ENCODE measurements around the gene KRTAP10-11. TPM values are rescaled to one million over a fixed set of nuclear protein-coding genes. Genes with fewer than 3 reads are reported as not detected.

Gene KRTAP10-11
- total and polyA plus RNA-seq, 8 donors, result not detected

DNA sequence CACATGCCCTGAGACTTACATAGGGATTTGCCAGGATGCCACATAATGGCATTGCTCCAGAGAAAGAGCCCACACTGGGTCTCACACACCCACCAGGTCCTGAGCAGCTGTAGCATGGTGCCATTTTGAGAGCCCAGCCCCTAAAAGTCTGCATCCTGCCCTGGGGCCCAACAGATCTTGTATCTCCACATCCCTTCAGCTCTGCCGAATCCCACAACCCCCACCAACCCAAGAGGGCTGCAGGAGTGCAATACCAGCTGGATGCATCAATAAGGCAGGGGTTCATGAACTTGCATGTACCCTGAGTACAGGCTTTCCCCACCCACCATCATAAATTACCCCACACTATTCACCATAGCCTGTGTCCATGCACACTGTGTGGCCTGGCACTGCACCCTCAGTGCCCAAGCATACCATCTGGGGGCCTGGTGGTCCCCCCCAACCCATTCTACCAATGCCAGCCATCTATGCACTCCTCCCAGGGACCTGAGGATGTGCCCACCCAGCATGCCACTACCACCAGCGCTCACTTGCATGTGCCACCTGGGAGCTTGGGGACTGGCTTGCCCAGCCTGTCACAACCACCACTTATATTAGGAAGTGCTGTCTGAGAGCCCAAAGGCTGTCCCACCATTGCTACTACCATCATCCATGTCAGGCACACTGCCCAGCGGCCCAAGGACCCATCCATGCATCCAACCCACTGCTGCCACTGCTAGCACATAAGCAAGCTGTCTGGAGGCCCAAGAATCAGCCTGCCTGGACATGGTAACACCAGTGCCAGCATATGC, 24.6 kb downstream of the KRTAP10-11 start:
- peaks cover 0 to 7% of the 10 kb centered on the region in 2 donors for H3K27me3 ChIP-seq
- no peak for ATAC-seq
- no peak overlapping the region for H3K4me3 ChIP-seq
- TF ChIP-seq, protein P1, sequence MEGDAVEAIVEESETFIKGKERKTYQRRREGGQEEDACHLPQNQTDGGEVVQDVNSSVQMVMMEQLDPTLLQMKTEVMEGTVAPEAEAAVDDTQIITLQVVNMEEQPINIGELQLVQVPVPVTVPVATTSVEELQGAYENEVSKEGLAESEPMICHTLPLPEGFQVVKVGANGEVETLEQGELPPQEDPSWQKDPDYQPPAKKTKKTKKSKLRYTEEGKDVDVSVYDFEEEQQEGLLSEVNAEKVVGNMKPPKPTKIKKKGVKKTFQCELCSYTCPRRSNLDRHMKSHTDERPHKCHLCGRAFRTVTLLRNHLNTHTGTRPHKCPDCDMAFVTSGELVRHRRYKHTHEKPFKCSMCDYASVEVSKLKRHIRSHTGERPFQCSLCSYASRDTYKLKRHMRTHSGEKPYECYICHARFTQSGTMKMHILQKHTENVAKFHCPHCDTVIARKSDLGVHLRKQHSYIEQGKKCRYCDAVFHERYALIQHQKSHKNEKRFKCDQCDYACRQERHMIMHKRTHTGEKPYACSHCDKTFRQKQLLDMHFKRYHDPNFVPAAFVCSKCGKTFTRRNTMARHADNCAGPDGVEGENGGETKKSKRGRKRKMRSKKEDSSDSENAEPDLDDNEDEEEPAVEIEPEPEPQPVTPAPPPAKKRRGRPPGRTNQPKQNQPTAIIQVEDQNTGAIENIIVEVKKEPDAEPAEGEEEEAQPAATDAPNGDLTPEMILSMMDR (IDR thresholded peaks at IDR 0.05), result no peak
- H3K4me1 ChIP-seq, result no peaks in the 10 kb centered on the region
- no peaks in the 10 kb centered on the region for H3K36me3 ChIP-seq
- no peak overlapping the region for H3K27ac ChIP-seq
- H3K9me3 ChIP-seq, result peaks cover 0 to 27% of the 10 kb centered on the region in 2 donors
- intact Hi-C loops (cut with DNase I), result no loop called here
- DNase-seq, result no peak

DNA sequence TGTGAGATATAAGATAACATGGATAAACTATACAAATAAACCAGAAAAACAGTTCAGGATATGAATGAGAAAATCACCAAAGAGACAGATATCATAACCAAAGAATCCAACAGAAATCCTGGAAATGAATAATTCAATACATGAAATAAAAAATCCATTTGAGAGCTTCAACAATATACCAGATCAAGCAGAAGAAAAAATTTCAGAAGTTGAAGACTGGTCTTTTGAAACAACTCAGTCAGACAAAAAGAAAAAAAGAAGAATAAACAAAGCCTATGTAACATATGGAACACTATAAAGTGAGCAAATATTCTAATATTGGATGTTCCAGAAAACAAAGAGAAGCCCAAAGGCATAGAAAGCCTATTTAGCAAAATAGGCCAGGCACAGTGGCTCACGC, 25.7 kb downstream of the KRTAP10-11 start:
- DNase-seq, result no peak

DNA sequence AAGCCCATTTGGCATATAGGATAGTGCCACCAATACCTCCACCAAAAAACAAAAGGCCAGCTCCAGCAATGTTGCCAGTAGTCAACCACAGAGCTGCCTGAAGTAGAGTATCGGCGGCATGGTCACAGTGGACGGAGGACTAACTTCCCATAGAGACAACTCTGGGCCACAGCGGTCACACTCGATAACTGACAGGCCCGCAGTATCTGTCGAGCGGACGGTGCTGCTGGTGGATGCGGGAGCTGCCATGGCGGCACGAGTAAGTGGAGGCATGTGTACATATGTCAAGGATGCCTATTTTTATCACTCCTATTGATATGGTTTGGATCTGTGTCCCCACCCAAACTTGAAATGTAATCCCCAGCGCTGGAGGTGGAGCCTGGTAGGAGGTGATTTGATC, 31.7 kb downstream of the KRTAP10-11 start:
- TF ChIP-seq, protein P1 (IDR thresholded peaks at IDR 0.05), result no peak

More for the DNA sequence above, 25.7 kb downstream of the KRTAP10-11 start:
- TF ChIP-seq, protein P1 (IDR thresholded peaks at IDR 0.05), result no peak
- H3K4me3 ChIP-seq, result no peak overlapping the region
- no peak for ATAC-seq
- H3K36me3 ChIP-seq, result no peaks in the 10 kb centered on the region
- no peak overlapping the region for H3K27ac ChIP-seq
- peaks cover 0 to 7% of the 10 kb centered on the region in 2 donors for H3K27me3 ChIP-seq
- H3K9me3 ChIP-seq, result peaks cover 0 to 27% of the 10 kb centered on the region in 2 donors
- H3K4me1 ChIP-seq, result no peaks in the 10 kb centered on the region
- intact Hi-C loops (cut with DNase I), result no loop called here

DNA sequence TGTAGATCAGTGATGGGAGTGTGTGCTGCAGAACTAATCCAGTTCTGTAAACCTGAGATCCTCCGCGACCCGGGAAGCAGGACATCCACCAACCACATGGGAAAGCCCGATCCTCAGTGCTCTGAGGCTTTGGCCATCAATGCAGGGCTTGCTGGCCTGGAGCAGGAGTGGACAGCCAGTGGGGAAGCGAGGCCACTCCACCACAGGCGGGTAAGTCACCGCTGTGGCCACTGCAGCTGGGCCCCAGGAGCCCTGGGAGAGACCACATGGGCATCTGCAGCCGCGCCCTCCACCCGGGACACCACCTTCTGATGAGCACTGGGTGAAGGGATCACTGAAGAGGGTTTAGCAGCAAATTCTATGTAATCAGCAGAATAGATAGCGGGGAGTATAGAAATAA, 34.9 kb downstream of the KRTAP10-11 start:
- ATAC-seq, result no peak
- Histone ChIP-seq H3K27ac (no peak overlapping the region), H3K36me3 (no peaks in the 10 kb centered on the region), H3K27me3 (peaks cover 0 to 6% of the 10 kb centered on the region in 2 donors), H3K4me1 (no peaks in the 10 kb centered on the region), H3K9me3 (no peaks in the 10 kb centered on the region), H3K4me3 (no peak overlapping the region)
- TF ChIP-seq, protein P1 (IDR thresholded peaks at IDR 0.05), result no peak
- no peak for DNase-seq
- intact Hi-C loops (cut with DNase I), result no loop called here

More for the DNA sequence above, 31.7 kb downstream of the KRTAP10-11 start:
- no peaks in the 10 kb centered on the region for H3K27me3 ChIP-seq
- H3K9me3 ChIP-seq, result peaks cover 0 to 7% of the 10 kb centered on the region in 2 donors
- no peaks in the 10 kb centered on the region for H3K4me1 ChIP-seq
- intact Hi-C loops (cut with DNase I), result no loop called here
- no peaks in the 10 kb centered on the region for H3K36me3 ChIP-seq
- DNase-seq (no peak), ATAC-seq (no peak)
- no peak overlapping the region for H3K4me3 ChIP-seq
- H3K27ac ChIP-seq, result no peak overlapping the region

DNA sequence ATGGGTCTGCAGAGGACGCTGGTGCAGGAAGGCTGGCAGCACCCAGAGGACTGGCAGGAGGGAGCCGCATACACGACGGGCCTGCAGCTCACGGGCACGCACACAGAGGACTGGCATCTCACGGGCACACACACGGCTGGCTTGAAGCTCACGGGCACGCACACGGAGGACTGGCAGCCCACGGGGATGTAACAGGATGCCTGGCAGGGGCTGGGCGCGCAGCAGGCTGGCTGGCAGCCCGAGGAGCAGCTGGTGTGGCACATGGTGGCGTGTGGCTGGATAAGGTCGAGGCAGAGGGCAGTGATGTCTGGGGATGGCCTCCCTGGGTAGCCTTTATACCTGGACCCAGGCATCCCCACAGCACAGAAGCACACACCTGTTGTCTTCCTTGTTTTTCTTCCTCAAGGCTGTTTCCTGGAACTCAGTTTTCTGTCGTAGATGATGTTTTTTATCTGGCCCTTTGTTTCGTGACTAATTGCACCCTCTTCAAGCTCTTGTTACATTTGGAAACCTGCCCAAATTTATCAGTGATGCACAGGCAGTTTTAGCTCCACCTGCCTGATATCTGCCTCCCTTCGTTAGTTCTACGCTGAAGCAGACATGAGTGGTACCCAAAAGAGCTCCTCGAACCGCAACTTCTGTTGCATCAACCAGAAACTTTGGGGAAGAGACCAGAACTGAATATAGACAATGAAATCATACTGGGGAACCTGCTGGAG, 35.8 kb downstream of the KRTAP10-11 start, which contains the start of gene KRTAP12-1:
KRTAP12-1 (minus strand) TSS at position 303 of the 719 bp plus-strand sequence; CDS start at position 263, 40 bp downstream.
- Histone ChIP-seq H3K36me3 (no peaks in the 10 kb centered on the region), H3K4me3 (no peak within 1 kb of the TSS), H3K4me1 (no peaks in the 10 kb centered on the region), H3K27ac (no peak within 1 kb of the TSS), H3K9me3 (no peaks in the 10 kb centered on the region), H3K27me3 (peaks cover 0 to 15% of the 10 kb centered on the region in 2 donors)
- DNase-seq (no peak), ATAC-seq (no peak)
- intact Hi-C loops (cut with DNase I), result no loop called here
- TF ChIP-seq, protein P1 (IDR thresholded peaks at IDR 0.05), result no peak
